ENCODE measurements around the gene P2RX3. TPM values are rescaled to one million over a fixed set of nuclear protein-coding genes. Genes with fewer than 3 reads are reported as not detected.

Gene P2RX3
- total RNA-seq, 1 experiment from 2014 or later: not detected

- BruUV-seq (replicated peaks): no TSS peak
- H2AFZ ChIP-seq: no peak overlapping the region
- no peaks in the 10 kb centered on the region for H3K9me3 ChIP-seq (ENCODE audit: insufficient read depth, low read depth)
These were observed 76.6 kb downstream of the P2RX3 start for GRCh38 chr11:57414612-57415212.

DNA sequence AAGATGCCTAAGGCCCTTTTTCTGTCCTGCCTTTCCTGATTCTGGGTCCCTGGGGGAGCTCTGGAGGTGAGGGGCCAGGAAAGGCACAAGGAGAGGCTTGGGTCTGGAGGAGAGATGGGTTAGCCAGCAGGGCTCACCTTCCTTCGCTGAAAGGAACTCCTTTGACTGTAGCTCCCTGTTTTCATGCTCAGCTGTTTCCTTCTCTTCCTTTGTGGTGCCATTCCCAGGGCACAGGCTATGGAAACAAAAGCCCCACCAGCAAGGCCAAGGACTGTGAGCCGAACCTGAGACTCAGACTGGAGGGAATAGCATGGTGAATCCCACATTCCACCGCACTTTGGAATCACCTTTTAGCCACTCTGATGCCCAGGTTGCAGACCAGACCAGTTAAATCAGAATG is 78.3 kb downstream of the P2RX3 start:
- peaks cover 56% of the 10 kb centered on the region for H3K36me3 ChIP-seq (ENCODE audit: low read depth)
- no peaks in the 10 kb centered on the region for H3K9me3 ChIP-seq (ENCODE audit: insufficient read depth, low read depth)
- H4K20me1 ChIP-seq (ENCODE audit: insufficient read depth): no peaks in the 10 kb centered on the region
- no TSS peak for BruUV-seq (replicated peaks)
- intact Hi-C loops (cut with micrococcal nuclease; ENCODE audit: unreplicated experiment): no loop called here
- DNase-seq: no peak
- peaks cover 28% of the 10 kb centered on the region; the same call in 1 of the 2 replicates for H3F3A ChIP-seq (ENCODE audit: insufficient read depth, low read depth)
- POLR2A ChIA-PET (ENCODE audit: unreplicated experiment): no interaction called here
- no peak overlapping the region for H3K27ac ChIP-seq
- H3K4me2 ChIP-seq: no peak overlapping the region
- no peaks in the 10 kb centered on the region for H3K4me1 ChIP-seq (replicated peaks; ENCODE audit: insufficient read depth)
- H3K79me2 ChIP-seq (ENCODE audit: low read depth): 0 out of 2 replicates have a peak, but pooled peaks cover 3% of the 10 kb centered on the region
- no peaks in the 10 kb centered on the region for H3K9me2 ChIP-seq (ENCODE audit: insufficient read depth)
- TF ChIP-seq EZH2 (IDR thresholded peaks at IDR 0.05; ENCODE audit: low read depth): no peak
- TF ChIP-seq, protein P1, sequence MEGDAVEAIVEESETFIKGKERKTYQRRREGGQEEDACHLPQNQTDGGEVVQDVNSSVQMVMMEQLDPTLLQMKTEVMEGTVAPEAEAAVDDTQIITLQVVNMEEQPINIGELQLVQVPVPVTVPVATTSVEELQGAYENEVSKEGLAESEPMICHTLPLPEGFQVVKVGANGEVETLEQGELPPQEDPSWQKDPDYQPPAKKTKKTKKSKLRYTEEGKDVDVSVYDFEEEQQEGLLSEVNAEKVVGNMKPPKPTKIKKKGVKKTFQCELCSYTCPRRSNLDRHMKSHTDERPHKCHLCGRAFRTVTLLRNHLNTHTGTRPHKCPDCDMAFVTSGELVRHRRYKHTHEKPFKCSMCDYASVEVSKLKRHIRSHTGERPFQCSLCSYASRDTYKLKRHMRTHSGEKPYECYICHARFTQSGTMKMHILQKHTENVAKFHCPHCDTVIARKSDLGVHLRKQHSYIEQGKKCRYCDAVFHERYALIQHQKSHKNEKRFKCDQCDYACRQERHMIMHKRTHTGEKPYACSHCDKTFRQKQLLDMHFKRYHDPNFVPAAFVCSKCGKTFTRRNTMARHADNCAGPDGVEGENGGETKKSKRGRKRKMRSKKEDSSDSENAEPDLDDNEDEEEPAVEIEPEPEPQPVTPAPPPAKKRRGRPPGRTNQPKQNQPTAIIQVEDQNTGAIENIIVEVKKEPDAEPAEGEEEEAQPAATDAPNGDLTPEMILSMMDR (conservative IDR thresholded peaks at IDR 0.05): no peak
- H3K27me3 ChIP-seq (ENCODE audit: insufficient read depth, low read depth): no peaks in the 10 kb centered on the region
- no peak overlapping the region for H3K4me3 ChIP-seq
- H2AFZ ChIP-seq: no peak overlapping the region
- CTCF ChIA-PET: no interaction called here

More at GRCh38 chr11:57414612-57415212, 76.6 kb downstream of the P2RX3 start:
- Histone ChIP-seq H3K4me3 (no peak overlapping the region), H3K27me3 (ENCODE audit: insufficient read depth, low read depth) (no peaks in the 10 kb centered on the region), H3K27ac (no peak overlapping the region), H3K9me2 (ENCODE audit: insufficient read depth) (no peaks in the 10 kb centered on the region), H3K4me1 (replicated peaks; ENCODE audit: insufficient read depth) (no peaks in the 10 kb centered on the region), H3K79me2 (ENCODE audit: low read depth) (no peaks in the 10 kb centered on the region), H3K36me3 (ENCODE audit: low read depth) (peaks cover 49% of the 10 kb centered on the region), H4K20me1 (ENCODE audit: insufficient read depth) (peaks cover 7% of the 10 kb centered on the region; the same call in 1 of the 2 replicates), H3F3A (ENCODE audit: insufficient read depth, low read depth) (peaks cover 38% of the 10 kb centered on the region), H3K4me2 (no peak overlapping the region)
- DNase-seq: peak in 1 of 2 experiments; percentile 30
- ChIA-PET CTCF (no interaction called here), POLR2A (ENCODE audit: unreplicated experiment) (no interaction called here)
- TF ChIP-seq, protein P1 (conservative IDR thresholded peaks at IDR 0.05): no peak
- no peak for TF ChIP-seq EZH2 (IDR thresholded peaks at IDR 0.05; ENCODE audit: low read depth)
- intact Hi-C loops (cut with micrococcal nuclease; ENCODE audit: unreplicated experiment): no loop called here

DNA sequence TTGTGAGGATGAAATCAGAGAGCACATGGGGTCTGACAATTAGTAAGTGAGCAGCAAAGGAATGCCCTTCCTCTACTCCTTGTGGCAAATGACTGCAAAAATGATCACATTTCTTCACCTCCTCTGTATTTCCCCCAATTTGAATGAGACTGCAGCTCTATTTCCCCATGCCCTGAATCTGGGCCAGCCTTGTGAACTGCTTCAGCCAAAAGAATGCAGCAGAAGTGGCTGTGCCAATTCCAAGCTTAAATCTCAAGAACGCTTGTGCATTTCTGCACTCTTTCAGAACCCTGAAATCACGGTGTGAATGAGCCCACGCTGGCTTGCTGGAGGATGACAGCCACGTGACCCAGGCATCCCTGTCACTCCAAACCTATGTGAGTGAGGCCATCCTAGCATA is 78.9 kb downstream of the P2RX3 start:
- no peaks in the 10 kb centered on the region for H4K20me1 ChIP-seq (ENCODE audit: insufficient read depth)
- no peak overlapping the region for H2AFZ ChIP-seq
- no TSS peak for BruUV-seq (replicated peaks)
- no peak overlapping the region for H3K4me2 ChIP-seq
- H3K36me3 ChIP-seq (ENCODE audit: low read depth): peaks cover 56% of the 10 kb centered on the region
- intact Hi-C loops (cut with micrococcal nuclease; ENCODE audit: unreplicated experiment): no loop called here
- H3K4me1 ChIP-seq (replicated peaks; ENCODE audit: insufficient read depth): no peaks in the 10 kb centered on the region
- POLR2A ChIA-PET (ENCODE audit: unreplicated experiment): no interaction called here
- no peaks in the 10 kb centered on the region for H3K27me3 ChIP-seq (ENCODE audit: insufficient read depth, low read depth)
- H3K79me2 ChIP-seq (ENCODE audit: low read depth): peaks cover 9% of the 10 kb centered on the region; the same call in 1 of the 2 replicates
- no peak overlapping the region for H3K27ac ChIP-seq
- no peak for TF ChIP-seq EZH2 (IDR thresholded peaks at IDR 0.05; ENCODE audit: low read depth)
- TF ChIP-seq, protein P1 (conservative IDR thresholded peaks at IDR 0.05): no peak
- H3F3A ChIP-seq (ENCODE audit: insufficient read depth, low read depth): peaks cover 26% of the 10 kb centered on the region; the same call in 1 of the 2 replicates
- CTCF ChIA-PET: no interaction called here
- peak in 1 of 2 experiments; percentile 10 for DNase-seq
- H3K9me3 ChIP-seq (ENCODE audit: insufficient read depth, low read depth): no peaks in the 10 kb centered on the region
- H3K9me2 ChIP-seq (ENCODE audit: insufficient read depth): no peaks in the 10 kb centered on the region
- H3K4me3 ChIP-seq: no peak overlapping the region

Measured in PC-9 (cell line).